OCI-LY3 (cell line): ENCODE data around the gene PARD3.
"Not testable (repeated sequence)": the region's sequence is repeated elsewhere in the genome, so short reads cannot be mapped to it uniquely, and the experiment has no call there.

ENCODE experiments used
- H2AFZ ChIP-seq: fragments of 200-600, 300-600 bp; shearing (Covaris generic); 2 replicates; pipeline ENCODE4 v1.6.0; 2014; ENCODE audit warnings: antibody characterized with exemption, low read depth, low read length
- H3K27ac ChIP-seq: fragments of 200-600, 300-600 bp; sonication (generic); 2 replicates; pipeline ENCODE4 v1.5.1; 2014; ENCODE audit warnings: mild to moderate bottlenecking, low read length, moderate library complexity, mixed read lengths
- H3K27me3 ChIP-seq: fragments of 200-600, 300-600 bp; sonication (generic); 2 replicates; pipeline ENCODE4 v1.6.1; 2014; ENCODE audit warnings: low read depth, low read length, mixed read lengths
- H3K36me3 ChIP-seq: fragments of 200-600, 300-600 bp; sonication (generic); replicated peaks from 2 replicates; pipeline ENCODE3; 2014; ENCODE audit warnings: low read depth, low read length, mixed read lengths
- H3K4me1 ChIP-seq: fragments of 300-600, 200-600 bp; sonication (generic); 2 replicates; pipeline ENCODE4 v1.6.1; 2014; ENCODE audit warnings: low read length, mixed read lengths
- H3K4me2 ChIP-seq: fragments of 200-600, 300-600 bp; sonication (generic); 2 replicates; pipeline ENCODE4 v1.6.1; 2014; ENCODE audit warnings: low read length, mixed read lengths
- H3K4me3 ChIP-seq: fragments of 300-600, 200-600 bp; sonication (generic); 2 replicates; pipeline ENCODE4 v1.5.1; 2014; ENCODE audit warnings: antibody characterized with exemption, mild to moderate bottlenecking, low read length, moderate library complexity
- H3K79me2 ChIP-seq: fragments of 300-600, 200-600 bp; shearing (Covaris generic); 2 replicates; pipeline ENCODE4 v1.6.1; 2014; ENCODE audit warnings: mild to moderate bottlenecking, low read length, mixed read lengths
- H3K9ac ChIP-seq: fragments of 300-600, 200-600 bp; shearing (Covaris generic); 2 replicates; pipeline ENCODE4 v1.6.0; 2014; ENCODE audit warnings: mild to moderate bottlenecking, low read length, moderate library complexity
- H3K9me3 ChIP-seq: fragments of 200-600, 300-600 bp; shearing (Covaris generic); 2 replicates; pipeline ENCODE4 v1.6.1; 2014; ENCODE audit warnings: low read length, mixed read lengths; ENCODE audit not compliant: insufficient read depth
- H4K20me1 ChIP-seq: fragments of 200-600, 300-600 bp; sonication (generic); 2 replicates; pipeline ENCODE4 v1.6.1; 2016; ENCODE audit warnings: low read length, mixed read lengths; ENCODE audit not compliant: insufficient read depth
- EZH2phosphoT487 ChIP-seq: fragments of 200-600 bp; shearing (Covaris generic); IDR thresholded peaks from 2 replicates; pipeline ENCODE4 v1.6.1; 2018; ENCODE audit warnings: antibody characterized with exemption, mixed run types, low read depth
- TF ChIP-seq, protein P1 (sequence below): fragments of 200-600, 300-600 bp; sonication (generic); IDR thresholded peaks from 2 replicates; pipeline ENCODE4 v1.5.1; 2014; ENCODE audit warnings: antibody characterized with exemption, low read length, low read depth

Gene PARD3

DNA sequence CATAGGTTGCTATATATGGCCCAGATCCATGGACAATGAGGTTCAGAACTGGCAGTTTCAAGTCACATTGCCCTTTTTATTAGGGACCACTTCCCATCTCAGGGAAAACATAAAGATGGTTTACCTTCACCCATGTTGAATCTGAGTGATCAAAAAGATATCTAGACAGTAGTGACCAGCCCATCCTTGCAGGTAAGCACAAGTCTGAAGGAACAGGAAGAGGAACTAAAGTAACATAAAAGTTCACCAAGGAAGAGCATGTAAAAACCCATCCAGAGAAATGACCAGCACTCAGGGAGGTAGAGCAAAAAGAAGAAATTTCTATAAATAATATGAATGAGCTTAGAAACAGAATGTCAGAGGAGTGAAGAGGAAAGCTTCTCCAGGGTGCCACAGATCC lies 382.5 kb downstream of the PARD3 start:
- Histone ChIP-seq H3K9me3 (no peaks in the 10 kb centered on the region), H3K36me3 (no peaks in the 10 kb centered on the region), H4K20me1 (no peaks in the 10 kb centered on the region), H3K4me3 (no peak overlapping the region), H3K4me2 (no peak overlapping the region), H3K79me2 (no peaks in the 10 kb centered on the region), H2AFZ (no peak overlapping the region), H3K27me3 (no peaks in the 10 kb centered on the region), H3K4me1 (no peaks in the 10 kb centered on the region), H3K9ac (no peak overlapping the region), H3K27ac (no peak overlapping the region)
- TF ChIP-seq EZH2phosphoT487: no peak
- TF ChIP-seq, protein P1, sequence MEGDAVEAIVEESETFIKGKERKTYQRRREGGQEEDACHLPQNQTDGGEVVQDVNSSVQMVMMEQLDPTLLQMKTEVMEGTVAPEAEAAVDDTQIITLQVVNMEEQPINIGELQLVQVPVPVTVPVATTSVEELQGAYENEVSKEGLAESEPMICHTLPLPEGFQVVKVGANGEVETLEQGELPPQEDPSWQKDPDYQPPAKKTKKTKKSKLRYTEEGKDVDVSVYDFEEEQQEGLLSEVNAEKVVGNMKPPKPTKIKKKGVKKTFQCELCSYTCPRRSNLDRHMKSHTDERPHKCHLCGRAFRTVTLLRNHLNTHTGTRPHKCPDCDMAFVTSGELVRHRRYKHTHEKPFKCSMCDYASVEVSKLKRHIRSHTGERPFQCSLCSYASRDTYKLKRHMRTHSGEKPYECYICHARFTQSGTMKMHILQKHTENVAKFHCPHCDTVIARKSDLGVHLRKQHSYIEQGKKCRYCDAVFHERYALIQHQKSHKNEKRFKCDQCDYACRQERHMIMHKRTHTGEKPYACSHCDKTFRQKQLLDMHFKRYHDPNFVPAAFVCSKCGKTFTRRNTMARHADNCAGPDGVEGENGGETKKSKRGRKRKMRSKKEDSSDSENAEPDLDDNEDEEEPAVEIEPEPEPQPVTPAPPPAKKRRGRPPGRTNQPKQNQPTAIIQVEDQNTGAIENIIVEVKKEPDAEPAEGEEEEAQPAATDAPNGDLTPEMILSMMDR: no peak

DNA sequence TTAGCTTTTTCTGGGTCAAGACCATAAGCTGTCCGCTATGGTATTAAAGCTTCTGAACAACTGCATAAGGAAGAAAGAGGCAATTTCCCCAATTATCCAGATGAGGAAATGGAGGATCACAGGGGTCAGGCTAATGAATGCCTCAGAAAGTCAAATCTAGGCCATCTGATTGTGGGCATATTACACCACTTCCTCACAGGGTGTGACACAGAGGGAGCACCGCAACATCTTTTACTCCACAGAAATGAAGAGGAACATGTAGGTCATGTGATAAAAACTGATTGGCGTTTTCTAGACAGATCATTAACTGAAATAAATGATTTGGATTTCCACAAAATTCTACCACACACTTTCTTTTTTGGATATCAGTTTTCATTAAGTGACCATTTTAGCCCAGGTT lies 384.4 kb downstream of the PARD3 start:
- TF ChIP-seq EZH2phosphoT487: no peak
- TF ChIP-seq, protein P1: no peak
- no peaks in the 10 kb centered on the region for H3K36me3 ChIP-seq
- no peaks in the 10 kb centered on the region for H3K27me3 ChIP-seq
- H3K4me1 ChIP-seq: no peaks in the 10 kb centered on the region
- no peak overlapping the region for H3K9ac ChIP-seq
- H4K20me1 ChIP-seq: no peaks in the 10 kb centered on the region
- no peaks in the 10 kb centered on the region for H3K9me3 ChIP-seq
- H3K27ac ChIP-seq: no peak overlapping the region
- H3K79me2 ChIP-seq: no peaks in the 10 kb centered on the region
- H3K4me3 ChIP-seq: no peak overlapping the region
- H2AFZ ChIP-seq: no peak overlapping the region
- H3K4me2 ChIP-seq: no peak overlapping the region

DNA sequence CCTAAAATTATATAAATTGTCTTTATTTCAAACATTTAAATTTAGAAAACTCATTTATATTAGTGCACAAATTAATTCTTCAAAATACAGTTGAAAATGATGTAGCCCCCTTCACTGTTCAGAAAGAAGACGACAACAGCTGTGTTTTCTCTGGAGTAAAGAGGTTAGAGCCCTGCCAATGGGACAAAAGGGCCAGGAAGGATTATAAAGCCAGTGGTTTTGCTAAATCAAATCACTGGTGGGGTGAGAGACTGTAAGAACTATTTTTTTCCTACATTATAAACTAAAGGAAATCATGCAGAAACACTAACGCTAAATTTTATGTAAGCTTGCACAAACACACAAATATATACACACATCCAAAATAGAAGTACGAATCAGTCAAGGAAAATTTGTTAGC lies 386.6 kb downstream of the PARD3 start:
- Histone ChIP-seq H3K27ac (no peak overlapping the region), H3K36me3 (no peaks in the 10 kb centered on the region), H3K4me3 (no peak overlapping the region), H3K9ac (no peak overlapping the region), H3K27me3 (no peaks in the 10 kb centered on the region), H4K20me1 (no peaks in the 10 kb centered on the region), H3K79me2 (no peaks in the 10 kb centered on the region), H3K9me3 (no peaks in the 10 kb centered on the region), H3K4me1 (no peaks in the 10 kb centered on the region), H3K4me2 (no peak overlapping the region), H2AFZ (no peak overlapping the region)
- TF ChIP-seq, protein P1: no peak
- no peak for TF ChIP-seq EZH2phosphoT487

DNA sequence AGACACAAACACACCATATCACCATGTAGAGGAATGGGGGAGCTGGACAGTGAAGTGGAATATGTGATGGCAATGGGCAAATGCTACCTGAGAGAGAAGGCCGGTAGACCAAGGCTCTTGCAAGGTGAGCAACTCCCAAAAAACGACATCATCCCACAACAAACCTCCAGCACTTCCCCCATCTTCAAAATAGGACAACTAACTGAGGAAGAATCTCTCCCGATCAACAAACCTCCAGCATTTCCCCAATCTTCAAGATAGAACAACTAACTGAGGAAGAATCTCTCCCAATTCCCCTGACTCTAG lies 387.2 kb downstream of the PARD3 start:
- H3K4me1 ChIP-seq: no peaks in the 10 kb centered on the region
- H3K9ac ChIP-seq: no peak overlapping the region
- no peak overlapping the region for H2AFZ ChIP-seq
- H3K27ac ChIP-seq: no peak overlapping the region
- H4K20me1 ChIP-seq: no peaks in the 10 kb centered on the region
- no peaks in the 10 kb centered on the region for H3K9me3 ChIP-seq
- H3K36me3 ChIP-seq: no peaks in the 10 kb centered on the region
- H3K79me2 ChIP-seq: no peaks in the 10 kb centered on the region
- H3K4me2 ChIP-seq: no peak overlapping the region
- TF ChIP-seq, protein P1: no peak
- TF ChIP-seq EZH2phosphoT487: no peak
- H3K4me3 ChIP-seq: no peak overlapping the region
- no peaks in the 10 kb centered on the region for H3K27me3 ChIP-seq

DNA sequence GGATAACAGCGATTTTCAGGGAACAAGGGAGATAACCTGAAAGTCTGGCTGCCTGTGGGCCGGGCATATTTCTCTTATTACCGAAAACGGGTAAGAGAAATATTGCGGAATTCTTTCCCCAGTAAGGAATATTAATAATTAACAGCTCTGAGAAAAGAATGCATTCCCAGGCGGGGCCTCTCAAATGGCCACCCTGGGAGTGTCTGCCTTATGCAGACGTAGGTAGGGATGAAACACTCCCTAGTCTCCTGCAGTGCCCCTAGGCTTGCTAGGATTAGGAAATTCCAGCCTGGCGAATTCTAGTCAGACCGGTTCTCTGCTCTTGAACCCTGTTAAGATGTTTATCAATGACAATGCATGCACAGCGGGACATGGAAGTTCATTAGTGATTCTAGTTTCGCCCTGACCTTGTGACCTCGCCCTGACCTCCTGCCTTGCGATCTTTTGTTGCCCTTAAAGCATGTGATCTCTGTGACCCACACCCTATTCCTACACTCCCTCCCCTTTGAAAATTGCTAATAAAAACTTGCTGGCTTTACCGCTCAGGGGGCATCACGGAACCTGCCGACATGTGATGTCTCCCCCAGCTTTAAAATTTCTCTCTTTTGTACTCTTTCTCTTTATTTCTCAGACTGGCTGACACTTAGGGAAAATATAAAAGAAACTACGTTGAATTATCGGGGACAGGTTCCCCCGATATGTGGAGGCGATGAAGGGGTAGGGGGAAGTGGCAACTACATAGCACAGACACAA lies 387.8 kb downstream of the PARD3 start:
- H3K27me3 ChIP-seq, H3K9me3 ChIP-seq, H4K20me1 ChIP-seq, H3K4me3 ChIP-seq, H2AFZ ChIP-seq, H3K36me3 ChIP-seq, H3K4me1 ChIP-seq, H3K27ac ChIP-seq, H3K79me2 ChIP-seq, H3K9ac ChIP-seq, H3K4me2 ChIP-seq: not testable (repeated sequence)

DNA sequence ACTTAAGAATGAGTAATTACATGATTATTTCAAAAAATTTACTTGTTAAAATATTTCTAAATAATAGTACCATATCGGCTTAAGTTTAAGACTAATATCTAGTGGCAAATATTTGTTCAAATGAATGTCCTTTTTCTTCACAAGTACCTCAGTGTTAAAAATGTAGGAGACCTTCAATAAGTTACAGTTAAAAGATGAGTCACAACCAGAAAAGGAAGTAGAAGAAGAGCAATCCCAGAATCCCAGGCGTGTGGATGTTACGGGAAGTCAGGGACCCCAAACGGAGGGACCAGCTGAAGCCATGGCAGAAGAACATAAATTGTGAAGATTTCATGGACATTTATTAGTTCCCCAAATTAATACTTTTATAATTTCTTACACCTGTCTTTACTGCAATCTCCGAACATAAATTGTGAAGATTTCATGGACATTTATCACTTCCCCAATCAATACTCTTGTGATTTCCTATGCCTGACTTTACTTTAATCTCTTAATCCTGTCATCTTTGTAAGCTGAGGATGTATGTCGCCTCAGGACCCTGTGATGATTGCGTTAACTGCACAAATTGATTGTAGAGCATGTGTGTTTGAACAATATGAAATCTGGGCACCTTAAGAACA lies 388.4 kb downstream of the PARD3 start:
- not testable (repeated sequence) for H3K4me3 ChIP-seq, H3K4me2 ChIP-seq, H3K4me1 ChIP-seq, H3K36me3 ChIP-seq, H2AFZ ChIP-seq, H3K79me2 ChIP-seq, H3K9ac ChIP-seq, H4K20me1 ChIP-seq, H3K27ac ChIP-seq, H3K27me3 ChIP-seq, H3K9me3 ChIP-seq
